Stimulated activated CD4-positive, alpha-beta T cell treated with anti-CD3 and anti-CD28 coated beads, Interleukin-2, amount 100 ng/mL, for 48 hours (primary cell): Measurements from ENCODE around the gene DDX52.
"Not testable (repeated sequence)": the region's sequence is repeated elsewhere in the genome, so short reads cannot be mapped to it uniquely, and the experiment has no call there.

ENCODE experiments used
- DNase-seq, 2 donors: peaks; one replicate each; pipeline ENCODE4 v3.0.0-alpha.2; 2020

The DDX52 gene, protein sequence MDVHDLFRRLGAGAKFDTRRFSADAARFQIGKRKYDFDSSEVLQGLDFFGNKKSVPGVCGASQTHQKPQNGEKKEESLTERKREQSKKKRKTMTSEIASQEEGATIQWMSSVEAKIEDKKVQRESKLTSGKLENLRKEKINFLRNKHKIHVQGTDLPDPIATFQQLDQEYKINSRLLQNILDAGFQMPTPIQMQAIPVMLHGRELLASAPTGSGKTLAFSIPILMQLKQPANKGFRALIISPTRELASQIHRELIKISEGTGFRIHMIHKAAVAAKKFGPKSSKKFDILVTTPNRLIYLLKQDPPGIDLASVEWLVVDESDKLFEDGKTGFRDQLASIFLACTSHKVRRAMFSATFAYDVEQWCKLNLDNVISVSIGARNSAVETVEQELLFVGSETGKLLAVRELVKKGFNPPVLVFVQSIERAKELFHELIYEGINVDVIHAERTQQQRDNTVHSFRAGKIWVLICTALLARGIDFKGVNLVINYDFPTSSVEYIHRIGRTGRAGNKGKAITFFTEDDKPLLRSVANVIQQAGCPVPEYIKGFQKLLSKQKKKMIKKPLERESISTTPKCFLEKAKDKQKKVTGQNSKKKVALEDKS

DNA sequence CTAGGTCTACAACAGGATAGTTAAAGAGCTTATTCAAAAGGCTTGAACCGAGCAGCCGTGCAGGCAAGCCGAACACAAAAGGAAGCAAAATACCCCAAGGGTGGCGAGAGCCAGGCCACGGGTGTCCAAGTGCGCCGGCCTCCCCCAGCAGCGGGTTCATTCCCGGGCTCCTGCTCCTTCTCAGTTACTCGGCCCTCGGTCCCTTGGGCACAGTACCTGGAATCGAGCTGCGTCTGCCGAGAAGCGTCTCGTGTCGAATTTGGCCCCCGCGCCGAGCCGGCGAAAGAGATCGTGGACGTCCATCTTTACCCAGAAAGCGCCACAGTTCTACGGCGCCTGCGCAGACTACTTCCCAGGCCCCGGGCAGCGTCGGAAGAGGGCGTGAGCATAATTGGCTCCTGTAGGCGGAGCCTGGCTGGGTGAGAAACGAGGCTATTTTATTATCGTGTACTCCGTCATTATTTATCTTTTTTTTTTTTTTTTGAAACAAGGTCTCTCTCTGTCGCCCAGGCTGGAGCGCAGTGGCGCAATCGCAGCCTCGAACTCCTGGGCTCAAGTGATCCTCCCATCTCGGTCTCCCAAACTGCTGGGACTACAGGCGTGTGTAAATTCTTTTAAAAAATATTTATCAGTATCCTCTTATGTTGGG lies at the start of gene DDX52:
TSS of gene DDX52 (minus strand) at position 329 of the 649 bp plus-strand sequence. CDS start at position 303, 26 bp downstream.
- DNase-seq: peak; percentile 78 to 82

DNA sequence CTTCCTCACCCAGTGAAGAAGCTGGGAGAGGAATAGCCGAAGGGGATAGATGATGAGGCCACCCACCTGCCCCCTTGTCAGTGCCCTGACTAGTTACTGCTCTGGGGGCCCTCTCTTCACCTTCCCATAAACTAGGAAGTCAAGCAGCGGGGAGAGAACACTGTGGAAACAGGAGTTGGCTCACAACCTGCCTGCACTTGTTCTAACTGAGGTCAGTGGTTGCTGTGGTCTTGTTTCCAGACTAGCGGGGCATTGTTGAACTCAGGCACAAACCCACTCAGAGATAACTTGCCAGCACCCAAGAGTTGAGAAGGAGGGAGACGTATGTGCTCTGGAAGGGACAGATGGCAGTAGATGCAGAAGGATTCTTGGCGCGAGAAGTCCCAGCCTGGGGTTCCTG lies 48.6 kb upstream of the DDX52 start:
- DNase-seq: no peak

DNA sequence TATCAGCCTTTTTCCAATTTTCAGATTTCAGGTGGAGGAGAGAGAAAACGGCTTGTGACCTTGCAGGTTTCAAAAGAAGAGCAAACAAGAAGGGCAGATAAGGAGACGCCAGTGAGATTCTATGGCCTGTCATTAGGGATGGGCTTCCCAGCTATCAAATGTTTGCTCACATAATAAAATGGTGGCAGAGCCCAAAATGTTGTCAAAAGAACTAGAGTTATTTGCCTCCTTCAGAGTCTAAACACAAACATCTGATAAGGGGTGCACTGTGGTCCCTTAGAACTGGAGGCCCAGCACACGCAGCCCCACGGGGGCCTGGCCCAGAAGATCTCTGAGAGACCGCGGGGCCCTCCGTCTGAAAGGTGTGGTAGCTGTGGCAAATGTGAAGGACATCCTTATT lies 46.1 kb upstream of the DDX52 start:
- DNase-seq: no peak

DNA sequence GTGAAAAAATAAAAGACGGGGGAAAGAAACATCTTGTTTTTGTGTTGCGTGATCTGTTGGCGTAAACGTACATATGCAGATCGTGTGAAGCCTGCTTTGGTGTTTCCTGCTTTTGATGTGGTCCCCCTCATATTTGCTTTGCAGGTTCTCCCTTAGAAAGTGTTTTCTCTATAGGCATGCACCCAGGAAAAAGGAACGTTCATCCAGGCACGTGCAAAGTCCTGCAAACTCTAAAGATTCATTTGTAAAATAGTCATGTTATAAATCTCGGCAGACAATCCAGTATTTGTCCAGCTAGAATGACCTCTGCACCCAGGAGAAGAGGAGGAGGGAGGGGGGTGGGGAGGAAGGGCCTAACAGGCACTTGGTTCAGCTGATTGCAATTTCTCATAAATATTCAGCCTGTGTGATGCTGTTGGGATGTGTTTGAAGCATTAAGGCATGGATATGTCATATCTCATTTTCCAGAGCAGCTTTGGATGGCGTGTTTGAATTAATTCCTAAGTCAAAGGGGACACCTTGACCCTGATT lies 40.3 kb upstream of the DDX52 start:
- no peak for DNase-seq

DNA sequence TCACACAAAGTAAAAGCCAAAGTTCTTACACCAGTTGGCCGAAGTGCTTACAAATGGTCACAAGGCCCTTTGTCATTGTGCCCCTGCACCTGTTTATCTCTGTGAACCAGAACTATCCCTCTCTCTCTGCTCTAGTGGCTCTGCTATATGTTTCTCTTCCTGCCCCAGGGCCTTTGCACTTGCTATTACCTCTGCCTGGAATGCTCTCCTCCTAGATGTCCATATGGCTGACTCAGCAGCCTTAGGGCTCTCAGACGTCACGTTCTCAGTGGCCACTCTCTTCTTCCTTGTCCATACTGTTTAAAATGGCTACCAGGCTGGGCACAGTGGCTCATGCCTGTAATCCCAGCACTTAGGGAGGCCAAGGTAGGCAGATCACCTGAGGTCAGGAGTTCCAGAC lies 38.8 kb upstream of the DDX52 start:
- DNase-seq: no peak

DNA sequence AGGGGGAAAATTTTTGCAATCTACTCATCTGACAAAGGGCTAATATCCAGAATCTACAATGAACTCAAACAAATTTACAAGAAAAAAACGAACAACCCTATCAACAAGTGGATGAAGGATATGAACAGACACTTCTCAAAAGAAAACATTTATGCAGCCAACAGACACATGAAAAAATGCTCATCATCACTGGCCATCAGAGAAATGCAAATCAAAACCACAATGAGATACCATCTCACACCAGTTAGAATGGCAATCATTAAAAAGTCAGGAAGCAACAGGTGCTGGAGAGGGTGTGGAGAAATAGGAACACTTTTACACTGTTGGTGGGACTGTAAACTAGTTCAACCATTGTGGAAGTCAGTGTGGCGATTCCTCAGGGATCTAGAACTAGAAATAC lies 36.7 kb upstream of the DDX52 start:
- DNase-seq: not testable (repeated sequence)

DNA sequence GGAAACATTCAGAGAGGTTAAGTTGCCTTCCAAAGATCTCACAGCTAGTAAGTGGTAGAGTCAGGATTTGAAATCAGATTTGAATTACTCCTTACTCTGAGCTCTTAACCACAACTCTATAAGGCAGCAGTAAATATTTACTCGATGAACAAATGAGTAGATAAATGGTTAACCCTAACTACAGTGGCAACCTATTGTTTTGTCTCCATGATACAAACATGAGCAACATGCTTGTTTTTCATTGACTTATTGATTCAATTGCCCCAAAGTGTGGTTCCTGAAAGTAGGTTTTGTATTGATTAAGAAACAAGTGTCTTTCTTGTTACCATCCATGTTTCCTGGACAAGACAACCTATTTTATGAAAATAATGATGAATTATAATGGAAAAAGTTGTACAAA lies 34.8 kb upstream of the DDX52 start:
- no peak for DNase-seq

DNA sequence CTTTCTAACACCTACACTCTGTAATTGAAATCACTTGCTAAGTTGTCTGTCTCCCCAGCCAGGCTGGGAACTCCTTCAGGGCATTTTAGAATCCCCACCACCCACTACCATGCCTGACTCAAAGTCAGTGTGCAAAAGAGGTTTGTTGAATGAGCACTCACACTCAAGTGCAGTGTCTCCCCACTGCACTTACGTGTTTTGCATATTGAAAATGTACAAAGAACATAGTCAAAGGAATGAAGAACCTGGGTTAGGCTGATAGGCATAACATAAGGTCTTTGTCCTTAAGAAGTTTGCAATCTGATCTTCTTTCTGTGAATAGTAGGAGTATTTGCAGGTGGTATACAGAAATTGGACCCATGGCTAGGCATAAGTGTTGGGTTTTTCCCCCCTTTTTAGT lies 33.8 kb upstream of the DDX52 start:
- DNase-seq: no peak

DNA sequence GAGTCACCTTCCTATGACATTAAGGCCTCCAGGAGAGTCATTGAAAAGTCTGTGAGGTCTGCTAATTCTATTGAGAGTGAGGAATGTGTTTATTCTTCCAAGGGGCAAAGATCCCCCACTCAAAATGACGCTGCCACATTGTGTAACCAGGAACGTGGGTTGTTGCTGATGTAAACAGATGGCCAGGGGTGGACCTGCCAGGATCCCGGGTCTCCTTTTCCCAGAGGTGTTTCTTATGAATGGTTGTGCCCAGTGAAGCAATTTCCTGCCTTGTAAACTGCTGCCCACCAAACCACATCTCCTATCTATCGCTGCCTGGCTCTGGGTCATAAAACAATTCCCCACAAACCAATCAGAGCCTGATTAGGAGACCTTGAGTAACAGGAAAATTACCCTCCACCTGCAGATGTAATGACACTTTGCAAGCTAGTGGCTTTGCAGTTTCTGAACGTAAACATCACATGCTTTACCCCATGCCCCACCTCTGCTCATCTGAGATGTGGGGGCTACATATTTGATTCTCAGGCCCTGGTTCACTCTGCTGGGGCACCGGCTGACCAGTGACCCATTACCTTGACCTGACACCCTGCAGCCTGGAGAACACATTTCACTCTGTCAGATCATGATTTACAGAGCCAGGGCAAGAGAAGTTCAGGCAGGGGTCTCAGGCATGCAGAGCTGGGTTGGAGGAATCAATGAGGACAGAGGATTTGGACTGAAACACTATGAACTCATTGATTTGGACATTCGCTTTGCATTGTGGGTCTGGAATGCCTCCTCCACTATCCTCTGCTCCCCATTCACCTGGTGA lies 33.1 kb upstream of the DDX52 start:
- no peak for DNase-seq

DNA sequence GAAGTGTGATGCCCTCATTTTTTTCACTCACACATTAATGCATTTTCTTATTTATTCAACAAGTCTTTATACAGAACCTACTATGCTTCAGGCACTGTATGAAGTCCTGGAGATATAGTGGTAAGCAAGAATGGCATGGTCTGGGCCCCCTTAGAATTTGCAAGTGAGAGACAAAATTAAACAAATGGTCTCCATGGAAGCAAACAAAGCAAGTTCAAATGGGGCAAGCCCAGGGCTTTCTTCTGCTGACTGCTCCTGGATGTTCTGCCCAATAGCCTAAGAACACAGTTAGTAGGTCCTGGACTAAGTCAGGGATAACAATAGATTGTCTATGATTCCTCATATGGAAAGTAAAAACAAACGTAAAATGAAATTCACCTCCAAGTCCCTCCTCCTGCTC lies 31.3 kb upstream of the DDX52 start:
- DNase-seq: no peak

DNA sequence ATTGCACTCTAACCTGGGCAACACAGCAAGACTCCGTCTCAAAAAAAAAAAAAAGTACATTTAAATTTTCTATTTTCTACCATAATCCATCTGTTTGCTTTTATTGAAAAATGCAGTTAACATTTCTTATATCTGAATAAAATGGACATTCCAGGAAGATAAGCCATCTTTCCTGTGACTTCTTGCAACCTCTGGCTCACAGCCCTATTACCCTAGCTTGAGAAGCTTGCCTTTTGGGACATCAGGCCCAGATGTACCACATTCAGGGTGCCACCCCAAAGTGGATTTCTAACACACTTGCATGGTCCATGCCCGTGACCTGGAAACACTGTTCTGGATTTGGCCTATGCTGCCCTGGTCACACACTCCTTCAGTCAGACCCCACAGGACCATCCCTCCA lies 30.1 kb upstream of the DDX52 start:
- DNase-seq: no peak

DNA sequence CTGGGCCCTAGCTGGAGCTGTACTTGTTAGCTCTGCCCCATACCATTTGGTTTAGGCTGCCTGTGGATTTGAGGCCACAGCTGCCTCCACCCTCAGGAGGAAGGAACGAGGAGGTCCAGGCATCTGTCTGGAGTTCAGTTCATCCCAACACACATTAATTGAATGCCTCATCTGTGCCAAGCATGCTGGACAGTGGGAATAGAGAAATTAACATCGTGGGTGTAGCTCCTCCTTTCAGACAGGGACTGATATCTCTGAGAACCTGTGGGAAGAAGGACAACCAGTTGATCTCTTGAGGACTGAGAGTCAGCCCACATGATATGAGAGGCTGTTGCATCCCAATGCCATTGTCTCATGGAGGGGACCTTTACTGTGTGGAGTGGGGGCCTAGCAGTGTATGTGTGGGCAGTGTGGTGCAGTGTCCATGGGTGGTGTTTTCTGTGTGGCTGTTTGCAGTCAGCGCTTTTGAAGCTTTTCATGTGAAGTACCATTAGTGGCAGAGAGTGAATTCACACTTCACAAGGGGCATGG lies 29.4 kb upstream of the DDX52 start:
- no peak for DNase-seq

DNA sequence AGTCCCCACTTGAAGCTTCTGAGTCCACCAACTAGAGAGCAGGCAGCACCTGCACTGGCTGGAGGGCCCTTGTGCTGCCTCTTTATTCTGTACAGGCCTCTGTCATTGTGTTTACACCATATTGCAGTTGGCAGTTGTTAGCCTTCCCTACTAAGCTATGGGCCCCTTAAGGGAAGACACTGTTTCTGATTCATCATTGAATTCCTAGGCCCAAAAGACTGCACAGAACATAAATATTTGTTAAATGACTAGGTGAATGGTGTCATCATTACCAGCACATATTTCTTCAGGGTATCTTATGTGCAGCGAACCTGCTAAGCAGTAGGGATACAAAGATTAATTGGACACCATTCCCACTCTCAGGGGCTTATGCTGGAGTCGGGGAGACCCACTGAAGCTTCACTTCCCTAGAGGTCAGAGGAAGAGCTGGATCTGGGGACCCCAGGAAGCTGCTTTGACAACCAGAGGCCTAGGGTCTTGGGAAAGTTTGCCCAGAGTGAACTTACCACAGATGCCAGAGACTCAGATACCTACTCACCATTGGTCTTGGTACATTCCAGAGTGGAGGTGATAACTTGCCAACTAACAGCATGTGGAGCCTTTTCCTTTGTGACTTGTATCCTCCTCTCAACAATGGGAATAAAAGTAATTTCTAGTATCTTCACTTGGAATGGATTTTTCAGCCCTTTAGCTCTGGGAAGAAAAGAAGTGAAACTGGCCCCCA lies 28.7 kb upstream of the DDX52 start:
- DNase-seq: no peak

DNA sequence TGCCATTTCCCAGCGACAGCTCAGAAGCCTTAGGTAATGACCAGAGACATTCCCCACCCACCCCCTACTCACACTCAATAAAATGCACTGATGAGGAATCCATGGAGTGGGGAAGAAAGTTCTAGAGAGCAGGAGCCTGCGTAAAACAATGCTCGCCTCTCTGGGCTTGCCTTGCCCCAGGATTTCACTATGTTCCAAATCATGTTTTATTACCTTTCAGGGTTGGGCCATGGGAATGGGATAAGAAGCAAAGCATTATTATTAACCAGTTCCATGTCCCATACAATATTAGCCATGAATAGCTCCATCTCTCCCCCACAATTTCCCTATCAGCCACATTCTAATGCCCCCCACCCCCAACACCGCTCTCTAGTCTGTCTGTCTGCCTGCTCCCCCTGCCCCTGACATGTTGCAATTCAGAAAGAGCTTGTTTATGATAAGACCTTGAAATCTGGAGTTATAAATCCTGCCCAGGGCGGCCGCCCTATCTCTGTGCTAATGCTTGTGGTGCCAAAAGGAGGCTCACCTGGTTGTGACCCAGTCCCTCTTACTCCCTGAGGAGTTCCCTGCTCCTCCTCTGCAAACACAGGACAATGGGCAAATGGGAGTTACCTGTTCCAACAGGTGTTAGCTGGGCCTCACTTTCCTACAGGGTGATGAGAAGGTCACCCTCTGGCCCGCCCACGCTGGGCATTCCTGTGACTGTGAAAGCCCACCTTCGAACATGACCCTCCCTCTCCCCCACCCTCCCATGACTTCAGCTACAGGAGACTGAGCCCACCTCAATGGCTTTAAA lies 28.0 kb upstream of the DDX52 start:
- no peak for DNase-seq

DNA sequence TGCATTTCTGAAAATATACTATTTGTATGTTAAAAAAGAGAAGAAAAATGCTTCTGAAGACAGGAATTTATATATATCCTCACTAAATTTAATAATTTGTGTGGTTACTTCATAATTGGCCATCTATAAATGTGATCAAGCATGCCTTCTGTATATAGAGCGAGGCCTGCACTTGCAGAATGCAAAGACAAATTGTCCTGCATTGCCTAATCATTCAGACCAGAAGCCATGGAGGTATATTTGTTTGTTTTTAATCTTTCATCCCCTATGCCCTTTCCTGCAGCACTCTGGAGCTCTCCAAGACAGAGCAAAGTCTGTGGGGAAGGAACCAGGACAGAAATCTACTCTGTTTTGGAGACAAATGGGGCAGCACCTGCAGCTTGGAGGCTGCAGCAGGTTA lies 23.8 kb upstream of the DDX52 start:
- no peak for DNase-seq

DNA sequence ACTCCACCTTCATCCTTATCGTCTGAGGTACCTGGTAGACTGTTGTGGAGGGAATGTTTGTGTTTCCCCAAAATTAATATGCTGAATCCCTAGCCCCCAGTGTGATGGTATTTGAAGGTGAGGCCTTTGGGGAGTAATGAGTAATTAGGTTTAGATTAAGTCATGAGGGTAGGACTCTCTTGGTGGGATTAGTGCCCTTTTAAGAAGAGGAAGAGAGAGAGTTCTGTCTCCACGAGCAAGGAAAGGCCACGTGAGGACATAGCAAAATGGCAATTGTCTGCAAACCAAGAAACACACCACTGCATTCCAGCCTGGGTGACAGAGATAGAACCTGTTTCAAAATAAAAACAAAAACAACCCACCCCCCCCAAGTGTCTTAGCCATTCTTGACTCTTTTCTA lies 21.0 kb upstream of the DDX52 start:
- no peak for DNase-seq

DNA sequence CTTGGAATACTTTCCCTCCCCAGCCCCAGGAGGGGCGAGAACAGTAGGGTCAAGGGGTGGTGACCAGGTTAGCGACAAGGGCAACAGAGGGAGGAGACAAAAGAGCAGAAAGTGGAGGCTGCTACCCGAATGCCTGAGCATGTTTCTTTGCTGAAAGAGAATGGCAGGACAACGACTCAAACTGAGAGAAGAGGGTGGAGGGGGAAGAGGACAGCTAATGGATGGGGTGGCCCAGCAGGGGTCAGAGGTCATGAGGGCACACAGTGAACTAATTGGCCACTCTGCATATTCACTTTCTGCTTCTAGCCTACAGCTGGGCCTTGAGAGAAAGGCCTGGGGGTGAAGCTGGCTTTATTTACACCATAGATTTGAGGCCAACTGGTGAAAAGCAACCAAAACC lies 19.1 kb upstream of the DDX52 start:
- no peak for DNase-seq

DNA sequence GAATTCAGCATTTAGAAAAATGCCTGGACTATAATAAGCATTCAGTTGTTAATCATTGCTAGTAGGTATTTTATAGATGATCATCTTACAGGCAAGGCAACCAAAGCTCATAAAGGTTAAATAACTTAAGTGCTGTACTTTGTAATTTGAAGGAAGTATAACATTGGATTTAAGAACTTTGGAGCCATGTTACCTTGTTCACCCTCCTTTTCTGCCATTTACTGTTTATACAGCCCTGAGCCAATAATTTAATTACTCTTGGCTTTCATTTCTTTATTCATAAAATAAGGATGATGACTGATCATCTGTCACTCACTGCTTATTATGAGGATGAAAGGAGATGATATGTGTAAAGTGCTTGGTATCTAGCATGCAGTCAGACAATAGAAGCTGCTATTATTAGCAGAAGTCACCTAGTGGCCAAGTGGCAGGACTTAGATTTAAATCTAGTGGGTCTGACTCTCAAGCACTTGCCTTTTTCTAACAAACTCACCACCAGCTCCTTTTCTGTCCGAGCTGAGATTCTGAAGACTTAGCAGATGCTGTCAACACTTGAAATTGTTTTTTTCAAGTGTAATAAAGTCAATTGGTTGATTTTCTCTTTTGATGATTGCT lies 18.3 kb upstream of the DDX52 start:
- DNase-seq: no peak

DNA sequence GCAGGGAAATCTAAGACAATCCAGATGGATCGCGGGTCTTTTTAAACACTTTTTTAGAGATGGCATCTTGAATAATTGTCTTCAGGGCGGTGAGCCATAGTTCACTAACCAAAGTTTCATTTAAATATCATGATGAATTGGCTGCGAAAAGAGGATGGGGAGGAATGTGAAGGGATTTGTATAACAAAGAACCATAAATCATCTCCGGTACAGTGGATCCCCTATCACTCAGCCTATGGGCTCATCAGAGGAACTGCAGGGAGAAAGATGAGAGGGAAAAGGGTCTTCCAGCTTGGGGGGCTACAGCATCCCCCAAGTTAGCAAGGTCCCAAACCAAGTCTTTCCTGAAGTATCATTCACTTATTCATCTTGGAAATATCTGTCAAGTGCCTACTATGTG lies 16.7 kb upstream of the DDX52 start:
- no peak for DNase-seq

DNA sequence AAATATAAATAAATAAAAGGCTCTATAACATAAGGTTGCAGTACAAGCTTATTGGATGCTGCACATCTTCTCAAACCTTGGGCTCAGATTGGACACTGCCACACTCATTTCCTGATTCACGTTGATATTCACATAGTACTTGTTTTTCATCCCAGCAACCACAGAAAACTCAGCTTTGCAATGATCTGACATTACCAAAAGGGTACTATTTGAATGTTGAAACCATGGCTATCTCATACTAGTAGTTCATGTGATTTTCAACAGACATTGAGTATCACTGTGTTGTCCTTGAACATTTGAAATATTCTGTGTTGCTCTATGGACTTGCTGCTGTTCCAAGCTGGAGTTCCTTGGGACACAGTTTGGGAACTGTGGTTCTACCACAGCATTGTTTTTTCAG lies 14.0 kb upstream of the DDX52 start:
- DNase-seq: no peak

DNA sequence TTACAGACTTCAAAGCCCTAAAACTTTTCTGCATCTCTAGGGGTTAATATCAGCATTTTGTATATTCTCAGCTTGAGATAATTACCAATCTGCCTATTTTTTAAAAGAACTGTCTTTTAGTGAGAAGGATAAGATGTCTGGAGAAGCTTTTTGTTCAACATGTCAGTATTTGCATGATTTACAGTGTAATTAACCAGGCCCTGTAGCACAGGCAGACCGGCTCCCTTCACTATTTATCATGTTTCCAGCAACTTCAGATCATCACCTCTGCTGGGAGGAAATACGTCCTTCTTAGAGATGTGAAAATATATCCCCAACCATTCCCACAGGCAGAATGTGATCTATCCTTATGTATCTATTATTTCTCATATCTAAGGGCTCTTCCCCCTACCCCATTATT lies 8.6 kb upstream of the DDX52 start:
- DNase-seq: no peak
